NCI-H748 (cell line): Measurements from ENCODE around the gene LARGE1.
A peak's percentile ranks its signal among the peaks of the same experiment; 100 is the strongest.

Source experiments
- DNase-seq: peaks from one replicate; lab custom pipeline; 2025; ENCODE audit not compliant: unreplicated experiment; lab: John Stamatoyannopoulos, UW

LARGE1 gene

GRCh38 chr22:33606504-33606903, 313.8 kb downstream of the LARGE1 start:
- no peak for DNase-seq

GRCh38 chr22:33605666-33606065, 314.6 kb downstream of the LARGE1 start:
- no peak for DNase-seq

- no peak for DNase-seq
Measured at GRCh38 chr22:33605221-33605620, 315.1 kb downstream of the LARGE1 start.

- no peak for DNase-seq
Measured at GRCh38 chr22:33601062-33601461, 319.2 kb downstream of the LARGE1 start.

- DNase-seq: no peak
Measured at GRCh38 chr22:33600595-33600994, 319.7 kb downstream of the LARGE1 start.

- DNase-seq: no peak
Measured at GRCh38 chr22:33600113-33600512, 320.2 kb downstream of the LARGE1 start.

- no peak for DNase-seq
Measured at GRCh38 chr22:33599596-33599995, 320.7 kb downstream of the LARGE1 start.

GRCh38 chr22:33598821-33599220, 321.5 kb downstream of the LARGE1 start:
- no peak for DNase-seq

GRCh38 chr22:33597274-33597985, 322.8 kb downstream of the LARGE1 start:
- no peak for DNase-seq

GRCh38 chr22:33593818-33594217, 326.5 kb downstream of the LARGE1 start:
- DNase-seq: no peak

- no peak for DNase-seq
Measured at GRCh38 chr22:33591946-33592345, 328.3 kb downstream of the LARGE1 start.

- no peak for DNase-seq
Measured at GRCh38 chr22:33589297-33589696, 331.0 kb downstream of the LARGE1 start.

- no peak for DNase-seq
Measured at GRCh38 chr22:33588860-33589259, 331.4 kb downstream of the LARGE1 start.

GRCh38 chr22:33584152-33584551, 336.1 kb downstream of the LARGE1 start:
- no peak for DNase-seq

- DNase-seq: no peak
Measured at GRCh38 chr22:33582822-33583400, 337.4 kb downstream of the LARGE1 start.

GRCh38 chr22:33580310-33580709, 340.0 kb downstream of the LARGE1 start:
- no peak for DNase-seq

- peak; percentile 13 for DNase-seq
Measured at GRCh38 chr22:33579448-33580093, 340.7 kb downstream of the LARGE1 start.

- no peak for DNase-seq
Measured at GRCh38 chr22:33578752-33579151, 341.5 kb downstream of the LARGE1 start.

GRCh38 chr22:33577862-33578411, 342.3 kb downstream of the LARGE1 start:
- no peak for DNase-seq

- DNase-seq: no peak
Measured at GRCh38 chr22:33576205-33576604, 344.1 kb downstream of the LARGE1 start.

- no peak for DNase-seq
Measured at GRCh38 chr22:33575771-33576170, 344.5 kb downstream of the LARGE1 start.

GRCh38 chr22:33575041-33575440, 345.2 kb downstream of the LARGE1 start:
- DNase-seq: no peak
